GM21528 (cell line): ENCODE measurements around the gene SCN7A.
A peak's percentile ranks its signal among the peaks of the same experiment; 100 is the strongest.
"Not testable (repeated sequence)": the region's sequence is repeated elsewhere in the genome, so short reads cannot be mapped to it uniquely, and the experiment has no call there.

Experiments
- ATAC-seq: cut with Tn5 transposase; IDR thresholded peaks from one replicate; pipeline ENCODE4 v1.9.1; 2021; ENCODE audit warnings: mild to moderate bottlenecking, moderate library complexity; ENCODE audit not compliant: unreplicated experiment, low FRiP score

SCN7A gene

GRCh38 chr2:166364476-166365161 lies 129.4 kb downstream of the SCN7A start:
- no peak for ATAC-seq

DNA sequence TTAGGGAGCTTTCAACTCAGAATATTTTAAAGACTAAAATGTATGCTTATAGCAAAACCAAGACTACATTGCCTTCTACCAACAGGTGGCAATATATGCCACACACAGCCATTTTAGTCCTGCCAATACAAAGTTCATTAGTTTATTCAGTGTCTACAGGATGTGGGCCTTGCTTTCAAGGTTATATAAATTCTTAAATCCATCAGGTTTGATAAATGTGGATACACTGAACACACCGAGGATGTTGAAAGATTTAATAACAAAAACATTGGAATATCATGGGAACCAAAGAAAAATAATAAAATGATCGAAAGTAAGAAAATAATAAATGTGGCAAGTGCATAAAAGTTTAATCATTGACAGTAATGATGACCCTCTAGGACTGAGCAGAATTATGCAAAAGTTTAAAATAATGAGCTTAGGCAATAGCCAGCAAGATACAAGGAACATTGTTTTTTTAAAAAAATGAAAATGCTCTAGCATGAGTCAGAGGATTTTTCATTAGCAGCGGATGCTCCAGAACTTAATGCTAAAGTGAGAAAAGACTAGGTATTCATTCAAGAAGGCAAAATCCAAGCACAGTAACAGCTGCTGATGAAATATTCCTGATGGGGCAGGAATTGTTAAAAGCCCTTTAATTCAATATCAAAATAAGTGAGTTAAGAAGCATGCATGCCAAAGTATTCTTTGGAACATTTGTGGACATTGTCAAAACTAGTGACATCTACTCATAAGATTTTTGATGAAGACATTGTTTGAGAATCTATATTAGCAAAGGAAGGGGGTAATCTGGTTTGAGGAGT lies 132.5 kb downstream of the SCN7A start:
- peak; percentile 64 for ATAC-seq

- no peak for ATAC-seq
Observed at GRCh38 chr2:166360906-166361305, 133.1 kb downstream of the SCN7A start.

DNA sequence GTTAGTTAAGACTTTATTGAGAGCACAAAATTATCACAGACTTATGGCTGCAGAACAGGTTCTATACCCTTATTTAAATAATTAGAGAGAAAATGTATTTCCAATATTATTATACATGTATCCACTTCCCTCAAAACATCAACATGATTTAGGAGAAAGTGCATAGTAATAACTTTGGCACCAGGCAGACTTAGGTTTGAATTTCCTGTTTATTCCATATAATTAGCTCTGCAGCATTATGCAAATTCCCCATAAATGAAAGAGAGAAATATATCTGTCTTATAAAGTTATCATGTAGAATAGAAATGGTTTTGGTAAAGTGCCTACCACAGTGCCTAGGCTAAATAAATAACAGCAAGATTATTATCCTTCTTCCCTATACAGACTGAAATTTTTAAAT lies 133.6 kb downstream of the SCN7A start:
- ATAC-seq, result no peak

DNA sequence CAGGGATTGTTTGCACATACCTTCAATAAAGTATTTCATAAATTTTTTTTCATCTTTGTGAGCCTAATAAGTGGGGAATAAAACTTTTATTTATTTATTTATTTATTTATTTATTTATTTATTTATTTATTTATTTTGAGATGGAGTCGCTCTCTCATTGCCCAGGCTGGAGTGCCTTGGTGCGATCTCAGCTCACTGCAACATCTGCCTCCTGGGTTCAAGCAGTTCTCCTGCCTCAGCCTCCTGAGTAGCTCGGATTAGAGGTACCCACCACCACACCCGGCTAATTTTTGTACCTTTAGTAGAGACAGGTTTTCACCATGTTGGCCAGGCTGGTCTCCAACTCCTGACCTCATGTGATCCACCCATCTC lies 136.1 kb downstream of the SCN7A start:
- not testable (repeated sequence) for ATAC-seq

- no peak for ATAC-seq
Observed at GRCh38 chr2:166357068-166357949, 136.7 kb downstream of the SCN7A start.
